Thoracic aorta (tissue), 2 donors: ENCODE measurements around the gene TMEM267. TPM values are rescaled to one million over a fixed set of nuclear protein-coding genes. Genes with fewer than 3 reads are reported as not detected.
"Not testable (repeated sequence)": the region's sequence is repeated elsewhere in the genome, so short reads cannot be mapped to it uniquely, and the experiment has no call there.

Experiments
- ATAC-seq: fragments of 150-250 bp; one replicate; pipeline ENCODE4 v1.8.0; 2017; ENCODE audit warnings: low read depth; ENCODE audit not compliant: insufficient number of reproducible peaks, low FRiP score
- DNase-seq: peaks from one replicate; pipeline ENCODE4 v3.0.0-alpha.2; 2020; ENCODE audit warnings: low spot score
- H3K27ac ChIP-seq, 2 donors: fragments of 200-600 bp; sonication (generic); 1 replicate in 1 of 2; 2 replicates in 1 of 2; pipeline ENCODE4 v1.5.1; 2016; ENCODE audit warnings: mild to moderate bottlenecking in 2 of 2, moderate library complexity in 2 of 2
- H3K27me3 ChIP-seq: fragments of 200-600 bp; sonication (generic); replicated peaks from 2 replicates; pipeline ENCODE4 v1.6.0; 2016; ENCODE audit warnings: mild to moderate bottlenecking; ENCODE audit not compliant: insufficient read depth
- H3K36me3 ChIP-seq: fragments of 200-600 bp; sonication (generic); one replicate; pipeline ENCODE4 v1.5.1; 2016
- H3K4me1 ChIP-seq, 2 donors: fragments of 200-600 bp; sonication (generic); 1 replicate in 1 of 2; 2 replicates in 1 of 2; pipeline versions ENCODE4 v1.5.1 to v1.6.0; 2016; ENCODE audit warnings: low read depth in 2 of 2, mild to moderate bottlenecking in 1 of 2; ENCODE audit not compliant: control insufficient read depth in 1 of 2
- H3K4me3 ChIP-seq: fragments of 200-600 bp; sonication (generic); 2 replicates; pipeline ENCODE4 v1.5.1; 2016; ENCODE audit warnings: mild to moderate bottlenecking
- H3K9me3 ChIP-seq: fragments of 200-600 bp; sonication (generic); 2 replicates; pipeline ENCODE4 v1.5.1; 2016
- CTCF ChIP-seq: fragments of 200-600 bp; sonication (generic); IDR thresholded peaks from one replicate; pipeline ENCODE4 v1.5.1; 2019; ENCODE audit warnings: antibody characterized with exemption
- total RNA-seq, 2 donors: library from RNA; depleted of rRNA; stranded (reverse); fragments of >200 nt; gene quantifications; one replicate each; pipeline versions ENCODE4 v1.1.0 to v1.2.3, GENCODE V29; 2016

The TMEM267 gene
- total RNA-seq, 2 donors from 2014 or later: 9.5 to 22.5 TPM

DNA sequence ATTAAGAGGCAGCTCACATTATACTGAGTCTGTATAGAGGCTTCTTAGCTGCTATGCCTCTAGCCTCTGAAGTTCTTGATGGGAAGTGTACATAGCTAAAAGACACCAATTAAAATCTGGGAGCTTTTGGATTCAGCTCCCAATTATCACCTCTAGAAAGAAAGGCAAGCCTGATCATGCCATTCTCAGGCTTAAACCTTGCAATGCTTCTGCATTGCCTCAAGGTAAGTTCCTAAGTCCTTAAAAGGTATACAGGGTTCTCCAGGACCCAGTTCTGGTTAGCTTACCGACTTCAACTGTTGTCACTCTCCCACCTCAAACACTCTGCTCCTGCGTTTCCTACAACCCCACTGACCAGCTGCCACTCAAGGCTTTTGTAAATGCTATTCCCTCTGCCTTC, 54.0 kb downstream of the TMEM267 start:
- Histone ChIP-seq H3K27me3 (no peaks in the 10 kb centered on the region), H3K9me3 (no peaks in the 10 kb centered on the region), H3K36me3 (no peaks in the 10 kb centered on the region), H3K4me3 (no peak overlapping the region), H3K27ac (no peak overlapping the region), H3K4me1 (peaks cover 0 to 4% of the 10 kb centered on the region in 2 donors)
- no peak for ATAC-seq
- no peak for TF ChIP-seq CTCF
- no peak for DNase-seq

GRCh38 chr5:43429016-43429415, 54.6 kb downstream of the TMEM267 start:
- peaks cover 0 to 4% of the 10 kb centered on the region in 2 donors for H3K4me1 ChIP-seq
- H3K9me3 ChIP-seq: no peaks in the 10 kb centered on the region
- ATAC-seq: no peak
- no peak for DNase-seq
- H3K36me3 ChIP-seq: no peaks in the 10 kb centered on the region
- no peak overlapping the region for H3K4me3 ChIP-seq
- no peaks in the 10 kb centered on the region for H3K27me3 ChIP-seq
- H3K27ac ChIP-seq: no peak overlapping the region
- no peak for TF ChIP-seq CTCF

DNA sequence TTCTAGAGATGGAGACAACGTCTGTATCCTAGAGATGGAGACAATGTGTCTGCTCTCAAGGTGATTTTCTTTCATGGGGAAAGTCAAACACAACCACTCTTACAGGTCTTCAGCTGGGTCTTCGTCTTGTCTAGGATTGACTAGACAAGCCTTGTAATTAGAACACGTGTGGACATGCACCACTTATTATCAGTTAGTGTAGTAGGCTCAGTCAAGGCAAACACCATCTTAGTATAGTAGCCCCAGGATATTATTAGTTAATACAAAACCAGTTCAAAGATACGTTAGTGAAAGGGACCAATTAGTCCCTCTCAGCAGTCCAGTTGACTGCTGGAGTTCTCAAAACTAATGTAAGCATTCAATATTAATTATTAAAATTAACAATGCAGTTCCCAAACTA, 56.4 kb downstream of the TMEM267 start:
- Histone ChIP-seq H3K9me3 (no peaks in the 10 kb centered on the region), H3K36me3 (no peaks in the 10 kb centered on the region), H3K4me3 (no peak overlapping the region), H3K4me1 (peaks cover 2% of the 10 kb centered on the region in 2 donors), H3K27ac (no peak overlapping the region), H3K27me3 (no peaks in the 10 kb centered on the region)
- ATAC-seq (no peak), DNase-seq (no peak)
- TF ChIP-seq CTCF: no peak

DNA sequence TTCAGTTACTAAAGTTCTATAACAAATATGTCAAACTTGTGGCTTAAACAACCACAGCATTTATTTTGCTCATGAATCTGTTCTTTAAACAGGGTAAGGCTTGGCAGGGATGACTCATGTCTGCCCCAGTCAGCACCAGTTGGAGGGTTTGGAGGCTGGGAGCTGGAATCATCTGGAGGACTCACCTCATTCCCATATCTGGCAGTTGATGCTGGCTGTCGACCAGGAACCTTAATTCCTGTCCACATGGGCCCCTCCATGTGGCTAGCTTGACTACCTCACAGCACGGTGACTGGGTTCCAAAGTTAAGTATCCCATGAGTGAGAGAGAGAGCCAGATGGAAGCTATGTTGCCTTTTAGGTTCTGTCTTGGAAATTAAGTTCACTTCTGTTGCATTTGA, 57.7 kb downstream of the TMEM267 start:
- peak overlapping the region in 1 of 2 donors; percentile 17 for H3K27ac ChIP-seq
- H3K36me3 ChIP-seq: no peaks in the 10 kb centered on the region
- no peak for DNase-seq
- TF ChIP-seq CTCF: no peak
- no peaks in the 10 kb centered on the region for H3K27me3 ChIP-seq
- peaks cover 9 to 10% of the 10 kb centered on the region in 2 donors for H3K4me1 ChIP-seq
- no peaks in the 10 kb centered on the region for H3K9me3 ChIP-seq
- ATAC-seq: no peak
- no peak overlapping the region for H3K4me3 ChIP-seq

- DNase-seq, H3K36me3 ChIP-seq, H3K27ac ChIP-seq, H3K27me3 ChIP-seq, H3K9me3 ChIP-seq, H3K4me3 ChIP-seq, ATAC-seq: not testable (repeated sequence)
- peaks cover 9 to 10% of the 10 kb centered on the region in 2 donors for H3K4me1 ChIP-seq
Measured at GRCh38 chr5:43423086-43423485, 60.6 kb downstream of the TMEM267 start.

DNA sequence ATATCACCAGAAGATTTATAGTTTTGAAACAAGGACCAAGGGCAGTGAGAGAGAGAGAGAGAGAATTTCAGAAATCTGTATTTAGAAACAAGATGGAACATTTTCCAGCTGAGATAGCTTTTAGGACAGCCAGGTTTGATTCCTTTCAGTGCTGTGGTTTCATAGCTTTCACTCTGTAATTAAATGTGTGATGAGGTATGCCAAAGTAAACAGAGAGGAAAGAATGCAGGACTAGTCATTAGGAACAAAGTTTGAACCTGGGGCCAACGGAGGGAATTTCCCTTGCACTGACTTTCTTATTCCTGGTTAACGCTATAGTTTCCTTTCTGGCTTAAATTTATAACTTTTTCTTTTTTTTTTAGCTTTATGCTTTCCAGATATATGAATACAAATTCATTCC, 61.5 kb downstream of the TMEM267 start:
- DNase-seq: no peak
- H3K4me1 ChIP-seq: peaks cover 9 to 10% of the 10 kb centered on the region in 2 donors
- no peaks in the 10 kb centered on the region for H3K36me3 ChIP-seq
- no peaks in the 10 kb centered on the region for H3K9me3 ChIP-seq
- TF ChIP-seq CTCF: no peak
- ATAC-seq: no peak
- no peaks in the 10 kb centered on the region for H3K27me3 ChIP-seq
- no peak overlapping the region for H3K27ac ChIP-seq
- H3K4me3 ChIP-seq: no peak overlapping the region
